SK-N-SH (cell line): ENCODE data around the gene CLASRP.

Experiments
- CTCF ChIP-seq: fragments of 200-600 bp; sonication (generic); IDR thresholded peaks from 2 replicates; pipeline ENCODE4 v1.6.1; 2017; ENCODE audit warnings: antibody characterized with exemption, mild to moderate bottlenecking, moderate library complexity
- ELF1 ChIP-seq: IDR thresholded peaks from 2 replicates; pipeline ENCODE4 v1.4.0; 2012
- POLR2AphosphoS5 ChIP-seq: IDR thresholded peaks from 2 replicates; pipeline ENCODE4 v1.6.1; 2012; ENCODE audit warnings: low read depth, low read length
- TEAD4 ChIP-seq: IDR thresholded peaks from 2 replicates; pipeline ENCODE4 v1.4.0; 2012; ENCODE audit warnings: mild to moderate bottlenecking, borderline replicate concordance; ENCODE audit not compliant: insufficient read depth

DNA sequence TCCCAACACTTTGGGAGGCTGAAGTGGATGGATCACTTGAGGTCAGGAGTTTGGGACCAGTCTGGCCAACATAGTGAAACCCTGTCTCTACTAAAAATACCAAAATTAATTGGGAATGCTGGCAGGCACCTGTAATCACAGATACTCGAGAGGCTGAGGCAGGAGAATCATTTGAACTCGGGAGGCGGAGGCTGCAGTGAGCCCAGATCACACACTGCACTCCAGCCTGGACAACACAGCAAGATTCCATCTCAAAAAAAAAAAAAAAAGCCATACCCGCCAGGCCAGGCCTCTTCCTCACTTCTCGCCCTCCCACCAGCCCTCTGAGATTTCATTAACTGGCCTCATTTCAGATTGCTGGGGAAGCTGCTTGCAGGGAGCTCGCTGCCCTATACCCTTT lies 45.3 kb upstream of the CLASRP start:
- TF ChIP-seq ELF1 = no peak
- no peak for TF ChIP-seq TEAD4
- no peak for TF ChIP-seq CTCF
- no peak for TF ChIP-seq POLR2AphosphoS5
